Cortex of kidney (tissue), 1 donor: Measurements from ENCODE around the gene EFHC1.
"Not testable (repeated sequence)": the region's sequence is repeated elsewhere in the genome, so short reads cannot be mapped to it uniquely, and the experiment has no call there.

ENCODE experiments used
- DNase-seq: peaks from one replicate; lab custom pipeline; 2025; lab: John Stamatoyannopoulos, UW

The EFHC1 gene

GRCh38 chr6:52399511-52400312 is 20.4 kb upstream of the EFHC1 start:
- no peak for DNase-seq

- no peak for DNase-seq
These were observed 19.7 kb upstream of the EFHC1 start for GRCh38 chr6:52400313-52401041.

- DNase-seq, result no peak
These were observed 17.1 kb upstream of the EFHC1 start for GRCh38 chr6:52403086-52403485.

- no peak for DNase-seq
These were observed 16.5 kb upstream of the EFHC1 start for GRCh38 chr6:52403627-52404026.

GRCh38 chr6:52405243-52405642 is 14.9 kb upstream of the EFHC1 start:
- DNase-seq, result no peak

GRCh38 chr6:52407467-52407866 is 12.7 kb upstream of the EFHC1 start:
- no peak for DNase-seq

- DNase-seq, result no peak
These were observed 10.6 kb upstream of the EFHC1 start for GRCh38 chr6:52409499-52409898.

GRCh38 chr6:52410979-52411378 is 9.2 kb upstream of the EFHC1 start:
- DNase-seq, result no peak

- no peak for DNase-seq
These were observed 8.2 kb upstream of the EFHC1 start for GRCh38 chr6:52411911-52412310.

GRCh38 chr6:52415333-52415732 is 4.8 kb upstream of the EFHC1 start:
- DNase-seq, result no peak

- DNase-seq, result no peak
These were observed 4.1 kb upstream of the EFHC1 start for GRCh38 chr6:52415917-52416628.

GRCh38 chr6:52416629-52417151 is 3.5 kb upstream of the EFHC1 start:
- DNase-seq, result no peak

GRCh38 chr6:52417675-52418111 is 2.4 kb upstream of the EFHC1 start:
- no peak for DNase-seq

GRCh38 chr6:52418606-52419005 is 1.5 kb upstream of the EFHC1 start:
- no peak for DNase-seq

- DNase-seq, result no peak
These were observed 671 bp downstream of the EFHC1 start for GRCh38 chr6:52420668-52421358.

- DNase-seq, result no peak
These were observed 2.0 kb downstream of the EFHC1 start for GRCh38 chr6:52422156-52422555.

- no peak for DNase-seq
These were observed 3.3 kb downstream of the EFHC1 start for GRCh38 chr6:52423448-52423847.

- no peak for DNase-seq
These were observed 3.8 kb downstream of the EFHC1 start for GRCh38 chr6:52423971-52424381.

- no peak for DNase-seq
These were observed 4.4 kb downstream of the EFHC1 start for GRCh38 chr6:52424513-52424912.

GRCh38 chr6:52426667-52427066 is 6.5 kb downstream of the EFHC1 start:
- no peak for DNase-seq

GRCh38 chr6:52433294-52433693 is 13.2 kb downstream of the EFHC1 start:
- DNase-seq, result not testable (repeated sequence)

GRCh38 chr6:52435345-52435744 is 15.2 kb downstream of the EFHC1 start:
- DNase-seq, result no peak
